Breast epithelium (tissue), 3 donors: ENCODE measurements around the gene NINJ1.

Source experiments
- CTCF ChIP-seq, 3 donors: fragments of 450-650 bp; IDR thresholded peaks; one replicate each; pipeline ENCODE4 v1.5.1; 2016 to 2017; ENCODE audit warnings: antibody characterized with exemption in 3 of 3, mild to moderate bottlenecking in 3 of 3, moderate library complexity in 3 of 3
- POLR2A ChIP-seq: fragments of 450-650 bp; IDR thresholded peaks from one replicate; pipeline ENCODE4 v1.6.1; 2016; ENCODE audit warnings: antibody characterized with exemption, mild to moderate bottlenecking, moderate library complexity

GRCh38 chr9:93091453-93092081 is 42.5 kb downstream of the NINJ1 start:
- TF ChIP-seq CTCF (IDR thresholded peaks at IDR 0.05) (no peak), POLR2A (no peak)
